M059J (cell line): ENCODE data around the gene ZNF277. TPM values are rescaled to one million over a fixed set of nuclear protein-coding genes. Genes with fewer than 3 reads are reported as not detected.

Source experiments
- DNase-seq: peaks from one replicate; pipeline ENCODE4 v3.0.0-alpha.2; 2012; ENCODE audit warnings: low read depth
- total RNA-seq: library from RNA; depleted of rRNA; stranded (reverse); fragments of >200 nt; shearing (Covaris generic); gene quantifications from 2 replicates; pipeline ENCODE4 v1.2.3, GENCODE V29; 2014; rRNA removed

Gene ZNF277
- 17.6 and 20.6 TPM in 2 replicates for total RNA-seq

GRCh38 chr7:112206238-112206990, at the start of gene ZNF277, which contains the start of gene DOCK4:
ZNF277 (plus strand) TSS chr7:112206695; CDS start chr7:112206717, 22 bp downstream.
DOCK4 (minus strand) TSS chr7:112206399; CDS start chr7:112206138, 261 bp downstream.
- peak; percentile 99 for DNase-seq

- DNase-seq, result peak; percentile 99
Measured at GRCh38 chr7:112157072-112157471, 49.4 kb upstream of the ZNF277 start.

- no peak for DNase-seq
Measured at GRCh38 chr7:112159351-112159750, 47.1 kb upstream of the ZNF277 start.

- peak; percentile 77 for DNase-seq
Measured at GRCh38 chr7:112160130-112160770, 46.2 kb upstream of the ZNF277 start.

GRCh38 chr7:112160771-112161150, 45.7 kb upstream of the ZNF277 start:
- peak; percentile 4 for DNase-seq

GRCh38 chr7:112161253-112162141, 45.0 kb upstream of the ZNF277 start:
- DNase-seq, result peak; percentile 11

- DNase-seq, result peak; percentile 95
Measured at GRCh38 chr7:112162142-112162766, 44.2 kb upstream of the ZNF277 start.

- peak; percentile 35 for DNase-seq
Measured at GRCh38 chr7:112162784-112163506, 43.5 kb upstream of the ZNF277 start.

- no peak for DNase-seq
Measured at GRCh38 chr7:112167147-112167546, 39.3 kb upstream of the ZNF277 start.

- DNase-seq, result no peak
Measured at GRCh38 chr7:112168915-112169314, 37.6 kb upstream of the ZNF277 start.

GRCh38 chr7:112171673-112172072, 34.8 kb upstream of the ZNF277 start:
- DNase-seq, result no peak

- no peak for DNase-seq
Measured at GRCh38 chr7:112172870-112173567, 33.5 kb upstream of the ZNF277 start.

GRCh38 chr7:112173568-112173905, 33.0 kb upstream of the ZNF277 start:
- DNase-seq, result no peak

GRCh38 chr7:112174192-112174591, 32.3 kb upstream of the ZNF277 start:
- no peak for DNase-seq

- no peak for DNase-seq
Measured at GRCh38 chr7:112176241-112176640, 30.3 kb upstream of the ZNF277 start.

GRCh38 chr7:112176693-112177415, 29.6 kb upstream of the ZNF277 start:
- no peak for DNase-seq

- DNase-seq, result no peak
Measured at GRCh38 chr7:112180223-112180622, 26.3 kb upstream of the ZNF277 start.

- no peak for DNase-seq
Measured at GRCh38 chr7:112182749-112183148, 23.7 kb upstream of the ZNF277 start.

- DNase-seq, result no peak
Measured at GRCh38 chr7:112183266-112183665, 23.2 kb upstream of the ZNF277 start.

GRCh38 chr7:112184455-112184854, 22.0 kb upstream of the ZNF277 start:
- no peak for DNase-seq
